SU-DHL-6 (cell line): ENCODE measurements around the gene PRR30.

Experiments
- CTCF ChIP-seq: fragments of 200-600 bp; sonication (generic); IDR thresholded peaks from one replicate; pipeline ENCODE4 v1.5.1; 2017; ENCODE audit warnings: antibody characterized with exemption, mild to moderate bottlenecking, low read length, moderate library complexity; ENCODE audit not compliant: insufficient read depth, poor library complexity, severe bottlenecking
- EZH2phosphoT487 ChIP-seq: fragments of 200-600 bp; sonication (generic), shearing (Covaris generic); conservative IDR thresholded peaks from 2 replicates; pipeline ENCODE4 v1.6.1; 2018; ENCODE audit warnings: mild to moderate bottlenecking, antibody characterized with exemption, low read length, moderate library complexity, mixed read lengths

- TF ChIP-seq CTCF, result no peak
- no peak for TF ChIP-seq EZH2phosphoT487
Observed at GRCh38 chr2:27127883-27128667, 11.1 kb downstream of the PRR30 start.
